SK-N-MC (cell line): Measurements from ENCODE around the gene CCDC33.

Experiments
- EZH2 ChIP-seq: fragments of 200-600 bp; sonication (generic); IDR thresholded peaks from one replicate; pipeline ENCODE4 v1.6.1; 2017; ENCODE audit warnings: antibody characterized with exemption
- FOXP2 ChIP-seq: optimal IDR thresholded peaks from 2 replicates; pipeline ENCODE3; 2011; ENCODE audit warnings: mild to moderate bottlenecking, moderate library complexity; ENCODE audit not compliant: insufficient read depth; ENCODE audit errors: extremely low read length, control extremely low read depth
- POLR2AphosphoS5 ChIP-seq: IDR thresholded peaks from 2 replicates; pipeline ENCODE4 v1.6.1; 2012; ENCODE audit warnings: mild to moderate bottlenecking, low read depth, low read length, borderline replicate concordance

DNA sequence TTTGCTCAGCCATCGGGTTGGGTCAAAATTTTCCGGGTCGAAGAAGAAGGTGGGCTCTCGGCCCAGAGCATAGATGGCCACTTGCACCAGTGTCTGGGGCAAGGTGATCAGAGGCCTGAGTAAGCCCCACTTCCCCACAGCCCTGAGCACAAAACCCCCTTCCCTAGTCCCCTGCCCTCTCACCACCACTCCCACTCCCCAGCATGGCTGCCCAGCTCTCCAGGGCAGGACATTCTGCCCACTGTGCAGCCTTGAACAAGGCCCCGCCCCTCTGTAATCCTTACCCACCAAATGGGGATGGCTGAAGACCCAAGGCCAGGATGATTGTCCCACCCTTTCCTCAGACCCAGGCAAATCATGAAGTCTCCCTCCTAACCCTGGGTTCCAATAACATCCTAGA is 102.5 kb downstream of the CCDC33 start:
- TF ChIP-seq EZH2 = no peak
- no peak for TF ChIP-seq FOXP2
- no peak for TF ChIP-seq POLR2AphosphoS5
